HL-60/S4 (cell line): ENCODE measurements around the gene FAM118B.
"Not testable (repeated sequence)": the region's sequence is repeated elsewhere in the genome, so short reads cannot be mapped to it uniquely, and the experiment has no call there.

Experiments
- in situ Hi-C: fragments of 300-500 bp; cut with MboI; formaldehyde crosslinking; loops from 2 replicates; pipeline ENCODE4 v1.14.3; 2022; ENCODE audit warnings: low sequenced_read_pairs

FAM118B gene

DNA sequence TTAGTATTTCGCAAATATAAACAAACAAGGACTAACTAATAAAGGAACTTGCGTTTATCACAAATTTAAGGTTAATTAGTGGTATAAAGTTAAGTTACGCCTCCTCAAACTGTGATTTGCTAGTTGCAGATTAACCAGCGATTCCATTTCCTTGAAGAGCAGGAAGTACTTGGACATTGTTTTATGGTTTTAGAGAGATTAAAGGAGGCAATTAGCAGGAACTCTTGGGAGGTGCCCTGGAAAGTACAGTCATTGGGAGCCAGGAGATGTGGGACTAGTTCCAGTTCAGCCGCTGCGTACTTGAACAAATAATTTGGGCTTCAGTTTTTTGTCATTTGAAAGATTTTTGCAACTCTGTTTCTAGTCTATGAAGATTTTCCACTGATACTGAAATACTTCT, 3.3 kb downstream of the FAM118B start:
- in situ Hi-C loops: no loop called here

DNA sequence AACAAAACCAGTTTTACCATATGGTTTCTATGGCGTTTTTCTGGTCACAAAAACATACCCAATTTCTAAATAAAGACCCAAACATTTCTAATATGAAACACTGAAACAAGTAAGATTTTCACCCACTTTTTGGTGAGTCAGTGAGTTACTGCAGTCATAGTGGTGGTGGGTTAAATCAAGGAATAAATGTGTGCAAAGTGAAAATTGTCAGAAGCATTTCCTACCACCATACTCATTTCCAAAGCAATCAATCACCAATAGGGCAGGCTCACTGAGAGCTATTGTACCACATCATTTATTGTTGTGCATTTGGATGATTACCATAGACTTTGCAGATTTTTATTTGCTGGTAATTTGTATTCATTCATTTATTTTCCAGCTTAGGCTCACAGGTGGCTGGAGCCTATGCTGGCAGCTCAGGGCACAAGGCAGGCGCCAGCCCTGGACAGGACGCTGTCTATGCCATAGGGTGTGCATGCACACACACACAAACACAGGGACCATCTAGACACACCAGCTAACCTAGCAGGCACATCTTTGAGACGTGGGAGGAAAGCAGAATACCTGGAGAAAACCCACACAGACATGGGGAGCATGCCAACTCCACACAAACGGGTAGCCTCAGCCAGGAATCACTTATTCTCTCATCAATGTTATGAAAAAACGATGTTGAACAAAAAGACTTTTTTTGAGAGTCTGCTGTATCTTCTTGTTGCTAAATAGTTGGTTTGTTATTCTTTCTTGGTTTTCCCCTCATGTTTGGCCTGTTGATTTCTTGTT, 5.1 kb downstream of the FAM118B start:
- in situ Hi-C loops: no loop called here

DNA sequence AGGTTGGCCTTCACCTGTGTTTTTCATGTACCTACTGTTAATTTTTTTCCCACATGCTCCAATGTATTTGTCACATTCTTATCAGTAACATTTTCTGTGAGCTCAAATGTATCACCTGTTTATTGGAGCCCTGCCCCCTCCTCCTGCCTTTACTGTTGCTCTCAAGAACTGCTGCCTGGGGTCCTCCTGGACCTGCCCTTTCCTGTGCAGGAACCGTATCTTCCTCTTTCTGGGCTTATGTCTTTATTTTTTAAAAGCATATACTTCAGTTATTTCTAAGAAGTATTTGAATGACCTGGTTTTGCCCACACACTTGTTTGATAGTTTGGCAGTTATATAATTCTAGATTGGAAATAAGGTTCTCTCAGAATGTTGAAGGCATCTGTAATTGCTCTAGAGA, 5.9 kb downstream of the FAM118B start:
- in situ Hi-C loops: no loop called here

DNA sequence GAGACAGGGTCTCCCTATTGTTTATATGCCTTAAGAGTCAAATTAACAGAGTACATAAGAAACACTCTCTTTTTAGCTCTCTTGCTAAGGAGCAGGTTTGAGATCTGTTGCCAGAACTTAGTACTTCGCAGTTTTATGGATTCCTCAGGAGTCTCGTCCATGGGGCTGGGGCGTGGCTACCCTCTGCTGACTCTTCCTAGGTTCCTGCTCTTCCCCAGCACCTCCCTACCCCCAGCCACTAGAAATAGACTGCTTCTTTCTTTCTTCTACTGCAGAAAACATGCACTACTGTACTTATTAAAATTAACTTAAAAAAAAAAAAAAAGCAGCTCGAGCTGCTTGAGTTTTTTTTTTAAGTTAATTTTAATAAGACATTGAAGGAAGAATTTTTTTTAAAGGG, 8.0 kb downstream of the FAM118B start:
- in situ Hi-C loops: no loop called here

DNA sequence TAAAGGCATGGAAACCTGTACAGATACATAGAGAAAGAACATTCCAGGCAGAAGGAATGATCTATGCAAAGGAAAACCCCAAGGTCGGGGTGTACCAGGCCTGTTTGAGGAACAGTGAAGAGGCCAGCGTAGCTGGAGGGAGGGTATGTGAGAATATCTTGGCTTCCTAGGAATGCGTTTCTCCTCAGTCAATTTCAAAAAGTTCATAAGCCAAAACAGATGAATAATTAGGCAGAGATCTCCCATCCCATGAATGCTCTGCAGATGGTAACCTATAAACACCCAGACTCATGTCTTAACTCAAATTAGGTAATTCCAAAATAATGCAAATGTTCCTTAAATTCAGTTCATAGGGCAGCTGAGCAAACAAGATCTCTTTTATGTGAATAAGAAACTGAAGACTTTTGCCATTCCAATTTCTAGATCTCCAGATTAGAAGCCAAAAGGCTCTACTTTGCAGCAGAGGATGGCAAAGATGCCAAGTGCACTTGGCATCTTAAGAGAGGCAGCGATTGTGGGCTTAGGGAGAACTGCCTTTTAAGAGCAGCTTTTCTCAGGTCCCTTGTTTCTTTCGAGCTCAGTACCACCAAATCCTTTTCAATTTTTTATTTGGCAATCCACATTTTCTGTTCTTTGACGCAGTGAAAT, 13.2 kb downstream of the FAM118B start:
- in situ Hi-C loops: no loop called here

DNA sequence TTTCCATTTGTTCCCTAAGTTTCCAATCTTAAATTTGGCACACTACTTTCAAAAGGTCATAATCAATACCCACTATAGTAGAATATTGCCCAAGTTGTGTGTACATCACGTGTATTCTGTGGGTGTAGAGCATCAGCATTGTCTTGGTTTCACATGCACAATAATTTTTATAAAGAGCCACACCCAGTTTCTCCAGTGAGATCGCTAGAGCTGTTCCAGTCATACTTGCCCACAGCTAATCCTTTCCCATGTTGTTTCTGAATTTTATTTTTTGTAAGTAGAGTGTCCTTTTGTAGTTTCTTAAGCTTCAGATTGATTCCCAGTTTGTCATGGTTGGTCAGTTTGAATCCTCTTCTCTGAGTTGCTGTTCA, 13.7 kb downstream of the FAM118B start:
- in situ Hi-C loops: no loop called here

DNA sequence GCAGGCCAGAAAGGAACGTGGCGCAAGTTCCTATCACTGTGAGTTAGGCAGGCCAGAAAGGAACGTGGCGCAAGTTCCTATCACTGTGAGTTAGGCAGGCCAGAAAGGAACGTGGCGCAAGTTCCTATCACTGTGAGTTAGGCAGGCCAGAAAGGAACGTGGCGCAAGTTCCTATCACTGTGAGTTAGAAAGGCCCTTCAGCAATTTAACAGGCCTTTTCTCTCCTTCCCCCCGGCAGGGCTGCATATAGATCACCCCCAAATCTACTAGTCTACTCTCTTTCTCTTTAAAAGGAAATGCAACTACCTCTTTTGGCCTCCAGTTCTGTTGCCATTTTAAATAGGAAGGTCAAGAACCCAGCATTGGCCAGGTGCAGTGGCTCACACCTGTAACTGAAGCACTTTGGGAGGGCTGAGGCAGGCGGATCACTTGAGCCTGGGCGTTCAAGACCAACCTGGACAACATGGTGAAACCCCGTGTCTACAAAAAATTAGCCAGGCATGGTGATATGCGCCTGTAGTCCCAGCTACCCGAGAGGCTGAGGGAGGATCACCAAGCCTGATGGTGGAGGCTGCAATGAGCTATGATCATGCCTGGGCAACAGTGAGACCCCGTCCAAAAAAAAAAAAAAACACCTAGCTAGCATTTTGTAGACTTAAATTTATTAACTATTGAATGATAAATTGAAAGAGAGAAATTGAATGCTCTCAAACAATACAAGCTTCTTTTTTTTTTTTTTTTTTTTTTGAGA, 14.9 kb downstream of the FAM118B start:
- in situ Hi-C loops: no loop called here

DNA sequence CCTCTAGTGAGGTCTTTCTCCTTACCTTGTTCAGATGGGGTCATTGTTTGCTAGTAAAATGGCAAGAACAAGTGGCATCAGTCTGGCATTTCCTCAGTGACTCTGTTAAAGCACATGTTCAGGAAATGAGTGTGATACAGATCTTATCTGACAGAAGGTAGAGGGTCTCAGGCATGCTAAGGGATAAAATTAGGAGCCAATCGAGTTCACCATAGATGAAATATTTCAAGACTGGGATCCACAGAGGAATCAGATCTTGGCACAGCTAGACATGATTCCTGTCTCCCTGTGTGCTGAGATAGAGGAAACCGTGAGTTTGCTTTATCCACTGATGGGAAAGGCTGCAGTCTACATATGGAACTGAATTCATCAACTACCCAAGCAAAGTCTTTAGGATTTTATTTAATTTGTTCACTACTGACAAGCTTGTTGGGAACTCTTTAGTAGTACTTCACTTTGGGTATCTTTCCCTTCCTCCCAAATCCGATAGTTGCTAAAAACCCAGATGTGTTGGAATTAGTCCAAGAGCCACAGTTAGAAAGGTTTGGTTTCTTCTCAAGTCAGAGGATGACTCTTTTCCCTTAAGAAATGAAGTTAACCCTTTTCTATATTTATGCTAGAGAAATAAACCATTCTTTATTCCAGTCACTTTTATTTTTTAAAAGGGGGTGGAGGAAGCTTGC, 18.4 kb downstream of the FAM118B start:
- in situ Hi-C loops: no loop called here

DNA sequence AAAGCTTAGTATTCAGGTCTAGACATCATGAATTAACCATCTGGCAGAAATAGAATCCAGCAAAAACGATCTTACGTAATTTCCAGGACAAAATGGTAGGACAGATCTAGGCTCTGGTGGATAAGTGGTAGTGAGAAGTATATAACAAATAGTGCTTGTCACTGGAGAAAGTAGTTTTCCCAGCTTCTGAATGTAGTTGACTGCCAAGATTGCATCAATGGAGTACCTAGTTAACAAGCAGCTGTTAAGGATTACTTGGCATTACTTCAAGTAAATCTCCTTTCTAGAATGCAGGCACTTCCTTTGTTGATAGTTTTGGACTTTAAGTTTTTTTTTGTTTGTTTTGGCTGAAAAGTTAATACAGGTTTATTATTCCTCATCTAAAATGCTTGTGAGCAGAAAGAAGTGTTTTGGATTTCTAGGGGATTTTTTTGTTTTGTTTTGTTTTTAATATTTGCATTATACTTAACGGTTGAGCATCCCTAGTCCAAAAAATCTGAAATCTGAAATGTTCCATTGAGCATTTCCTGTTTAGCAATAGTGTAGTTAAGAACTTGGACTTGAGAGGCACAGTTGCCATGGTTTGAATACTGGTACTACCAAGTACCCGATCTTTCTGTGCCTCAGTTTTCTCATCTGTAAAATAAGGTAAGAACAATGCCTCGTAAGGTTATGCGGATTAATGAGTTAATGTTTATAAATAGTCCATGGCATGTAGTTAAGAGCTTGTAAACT, 20.3 kb downstream of the FAM118B start:
- in situ Hi-C loops: no loop called here

DNA sequence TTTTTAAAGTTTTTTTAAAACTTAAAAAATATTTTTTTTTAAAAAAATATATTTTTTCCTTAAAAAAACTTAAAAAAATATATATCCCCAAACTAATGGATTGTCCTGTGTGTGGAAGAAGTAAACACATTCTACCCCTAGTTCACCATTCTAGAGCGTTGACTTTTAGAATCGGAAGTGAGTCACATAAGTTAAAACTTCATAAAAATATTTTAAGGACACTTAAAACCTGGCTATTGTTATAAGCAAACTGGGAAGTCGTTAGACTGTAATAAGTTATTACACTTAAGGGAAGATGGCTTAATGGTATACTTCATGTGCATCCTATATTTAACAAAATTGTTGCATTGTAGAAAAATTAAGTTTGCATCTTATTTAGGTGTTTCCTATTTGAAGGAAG, 21.1 kb downstream of the FAM118B start:
- in situ Hi-C loops: no loop called here

DNA sequence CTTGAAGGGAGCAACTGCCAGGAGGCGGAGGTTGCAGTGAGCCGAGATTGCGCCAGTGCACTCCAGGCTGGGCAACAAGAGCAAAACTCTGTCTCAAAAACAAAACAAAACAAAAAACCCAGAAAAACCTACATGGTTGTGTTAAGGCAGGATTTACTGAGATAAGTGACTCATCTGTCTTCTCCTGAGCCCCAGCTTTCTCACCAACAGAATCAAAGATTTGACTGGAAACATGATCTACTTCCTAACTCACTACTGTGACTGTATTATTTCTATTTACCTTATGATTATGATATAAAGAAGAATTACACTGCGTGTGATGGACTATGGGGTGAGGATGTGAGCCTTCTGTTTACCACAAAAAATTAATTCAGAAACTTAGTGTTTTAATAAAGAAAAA, 21.8 kb downstream of the FAM118B start:
- in situ Hi-C loops: no loop called here

DNA sequence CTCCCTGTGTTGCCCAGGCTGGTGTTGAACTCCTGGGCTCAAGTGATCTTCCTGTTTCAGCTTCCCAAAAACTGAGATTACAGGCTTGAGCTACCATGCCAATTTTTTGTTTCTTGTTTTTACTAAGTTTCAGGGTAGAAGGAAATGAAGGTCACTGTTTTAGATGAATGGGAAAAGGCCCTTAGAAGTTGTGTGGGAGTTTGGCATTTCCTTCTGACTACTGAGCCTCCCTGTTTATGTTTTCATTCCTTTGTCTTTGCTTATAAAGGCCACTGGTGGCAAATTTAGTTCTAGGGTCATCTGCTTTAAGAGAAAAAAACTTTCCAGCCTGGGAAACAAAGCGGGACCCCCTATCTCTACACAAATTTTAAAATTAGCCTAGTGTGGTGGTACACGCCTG, 35.1 kb downstream of the FAM118B start:
- in situ Hi-C loops: no loop called here

DNA sequence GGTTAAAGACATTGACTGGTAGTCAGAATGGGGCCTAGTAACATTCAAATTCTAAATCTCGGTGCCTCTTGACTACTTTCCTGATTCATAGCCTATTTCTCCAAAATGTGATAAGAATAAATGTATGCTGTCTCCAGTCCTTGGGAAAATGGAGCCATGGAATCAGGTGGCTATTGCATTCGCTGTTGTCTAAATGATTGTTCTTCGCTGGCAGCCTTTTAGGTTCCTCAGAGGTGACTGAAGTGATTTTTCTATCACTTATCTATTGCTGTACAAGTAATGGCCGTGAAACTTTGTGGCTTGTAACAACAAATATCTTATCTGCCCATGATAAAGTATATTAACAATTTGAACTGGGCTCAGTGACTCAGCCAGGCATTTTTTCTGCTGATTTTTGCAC, 41.7 kb downstream of the FAM118B start:
- in situ Hi-C loops: no loop called here

DNA sequence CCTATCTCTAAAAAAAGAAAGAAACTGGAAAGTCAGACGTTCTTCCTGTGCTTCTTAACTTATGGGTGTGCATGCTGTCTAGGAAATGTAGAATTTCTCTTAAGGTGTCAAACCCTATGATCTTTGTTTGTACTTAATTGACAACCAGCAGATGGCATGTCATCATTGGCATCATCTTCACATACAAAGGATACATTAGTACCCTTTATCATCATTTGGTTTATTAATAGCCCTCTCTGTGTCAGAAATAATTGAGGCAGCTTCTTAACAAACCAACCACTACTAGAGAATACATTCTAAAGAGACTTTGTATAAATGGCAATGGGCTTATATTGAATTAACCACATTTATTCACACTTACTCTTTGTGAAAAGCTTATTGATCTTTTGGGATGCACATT, 43.2 kb downstream of the FAM118B start:
- in situ Hi-C loops: no loop called here

DNA sequence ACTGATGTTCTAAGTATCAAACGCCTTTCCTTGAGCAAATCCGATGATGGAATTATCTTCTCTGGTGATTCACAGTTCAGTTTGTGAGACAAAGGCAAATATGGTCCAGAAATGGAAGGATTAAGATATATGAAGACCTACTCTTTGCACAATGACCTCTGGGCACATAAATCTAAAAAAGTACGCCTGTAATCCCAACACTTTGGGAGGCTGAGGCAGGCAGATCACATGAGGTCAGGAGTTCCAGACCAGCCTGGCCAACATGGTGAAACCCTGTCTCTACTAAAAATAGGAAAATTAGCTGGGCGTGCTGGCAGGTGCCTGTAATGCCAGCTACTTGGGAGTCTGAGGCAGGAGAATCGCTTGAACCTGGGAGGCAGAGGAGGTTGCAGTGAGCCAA, 43.9 kb downstream of the FAM118B start:
- in situ Hi-C loops: not testable (repeated sequence)

DNA sequence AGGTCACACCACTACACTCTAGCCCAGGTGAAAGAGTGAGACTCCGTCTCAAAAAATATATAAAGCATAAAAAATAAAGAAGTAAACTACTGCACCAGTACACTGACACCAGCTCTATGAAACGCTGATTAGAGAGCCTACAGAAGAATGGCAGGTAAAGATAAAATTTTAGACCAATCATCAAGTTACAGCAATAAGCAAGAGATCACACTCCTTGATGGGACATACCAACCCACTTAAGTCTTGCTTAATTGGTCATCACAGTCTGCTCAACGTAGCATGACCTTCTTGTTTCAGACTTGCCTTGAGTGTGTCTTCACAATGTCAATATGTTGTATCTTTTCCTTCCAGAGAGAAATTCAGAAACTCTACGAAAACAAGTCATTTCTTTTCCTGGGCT, 44.6 kb downstream of the FAM118B start:
- in situ Hi-C loops: no loop called here

DNA sequence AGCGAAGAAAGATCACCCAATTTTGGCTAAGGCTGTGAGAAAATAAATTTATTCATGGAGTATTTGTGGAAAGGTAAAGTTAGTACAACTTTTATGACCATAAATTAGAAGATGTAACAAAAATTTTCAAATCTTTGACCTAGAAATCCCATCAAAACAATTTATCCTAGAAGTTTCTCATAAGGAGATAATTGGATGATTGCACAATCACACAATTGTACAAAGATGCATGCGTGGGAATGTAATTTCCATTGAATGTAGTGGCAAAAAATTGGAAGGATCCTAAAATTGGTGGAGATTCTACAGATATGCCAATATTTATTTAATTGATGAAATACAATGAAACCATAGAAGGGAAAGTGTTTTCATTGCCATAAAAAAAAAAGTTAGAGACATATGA, 45.6 kb downstream of the FAM118B start:
- in situ Hi-C loops: no loop called here

DNA sequence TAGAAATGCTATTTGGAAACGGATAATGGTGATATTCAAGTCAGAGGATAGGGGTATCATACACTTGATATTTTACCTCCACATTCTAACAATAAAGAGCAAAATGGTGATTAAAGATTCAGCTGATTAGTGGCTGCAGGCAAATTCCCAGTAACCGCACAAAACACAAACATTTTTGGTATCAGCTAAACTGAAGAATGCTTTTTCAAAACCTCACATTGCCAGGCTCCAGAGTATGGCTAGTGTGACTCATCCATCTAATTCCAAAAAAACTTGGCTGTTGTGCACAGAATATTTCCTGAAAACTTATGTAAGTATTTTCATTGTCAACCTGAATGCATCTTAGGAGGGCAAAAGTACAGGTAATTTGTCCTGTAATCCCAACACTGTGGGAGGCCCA, 46.2 kb downstream of the FAM118B start:
- in situ Hi-C loops: no loop called here

DNA sequence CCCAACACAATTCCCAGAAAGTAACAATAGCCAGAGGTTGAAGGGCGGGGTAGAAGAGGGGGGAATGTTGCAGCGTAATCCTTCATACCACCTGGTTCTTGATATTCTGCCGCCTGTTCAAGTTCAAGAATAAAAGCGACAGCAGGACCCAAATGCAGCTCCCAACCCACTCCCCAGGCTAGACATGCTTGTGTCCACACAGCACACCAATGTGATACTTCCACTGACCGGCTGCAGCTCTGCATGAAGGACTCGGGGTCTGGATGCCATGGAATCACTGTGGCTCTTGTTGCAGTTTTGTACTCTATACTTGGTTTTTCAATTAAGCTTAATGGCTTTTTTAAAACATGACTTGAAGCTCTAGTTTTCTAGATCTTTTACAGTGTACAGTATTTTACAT, 50.6 kb downstream of the FAM118B start:
- in situ Hi-C loops: no loop called here

DNA sequence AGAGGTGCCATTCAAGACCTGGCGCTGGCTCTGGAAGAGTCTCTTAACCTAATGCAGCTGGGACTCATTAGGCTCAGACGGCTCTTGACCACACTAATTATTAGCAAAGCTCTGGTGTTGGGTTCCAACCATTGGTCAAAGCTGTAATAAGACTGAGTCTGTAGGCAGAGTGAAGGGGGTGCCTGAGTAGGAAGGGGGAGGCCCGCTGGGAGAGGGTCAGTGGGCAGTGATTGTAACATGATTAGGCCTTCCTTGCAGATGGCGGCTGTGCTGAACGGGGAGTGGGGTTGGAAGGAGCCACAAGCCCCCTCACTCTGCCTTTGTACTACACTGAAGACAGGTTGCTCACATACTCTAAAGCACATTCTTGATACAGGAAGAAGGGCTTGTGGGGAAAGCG, 51.9 kb downstream of the FAM118B start:
- in situ Hi-C loops: no loop called here

DNA sequence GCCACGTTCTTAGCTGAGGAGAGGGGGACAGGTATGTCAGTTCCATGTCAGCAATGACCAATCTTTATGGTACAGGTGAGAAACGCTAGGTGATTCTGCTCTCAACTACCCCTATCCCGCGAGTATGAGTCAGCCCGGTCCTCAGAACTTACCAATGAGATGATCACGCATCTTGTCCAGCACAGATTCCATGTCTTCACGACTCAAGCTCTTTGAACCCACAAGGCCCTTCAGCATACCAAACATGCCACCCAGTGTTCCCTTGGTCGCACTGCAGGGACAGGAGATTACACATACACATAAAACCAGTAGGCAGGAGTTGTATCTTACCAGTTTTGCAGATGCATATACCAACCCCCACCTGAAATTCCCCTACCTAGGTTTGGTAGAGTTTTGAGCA, 54.2 kb downstream of the FAM118B start:
- in situ Hi-C loops: no loop called here
